Mesendoderm (in vitro differentiated cells): ENCODE data around the gene RAG2.

Experiments
- DNase-seq: peaks from one replicate; pipeline ENCODE4 v3.0.0; 2013
- H2AK5ac ChIP-seq: 2 replicates; pipeline ENCODE4 v1.6.1; 2013; ENCODE audit warnings: low read length, inconsistent platforms
- H2BK120ac ChIP-seq: 2 replicates; pipeline ENCODE4 v1.6.1; 2013; ENCODE audit warnings: low read depth, mild to moderate bottlenecking, low read length, moderate library complexity, mixed read lengths
- H2BK15ac ChIP-seq: replicated peaks from 2 replicates; pipeline ENCODE4 v1.6.1; 2013; ENCODE audit warnings: low read depth, mild to moderate bottlenecking, moderate library complexity
- H2BK5ac ChIP-seq: 2 replicates; pipeline ENCODE4 v1.6.1; 2013; ENCODE audit warnings: low read length, inconsistent platforms
- H3K18ac ChIP-seq: 2 replicates; pipeline ENCODE4 v1.6.1; 2013; ENCODE audit warnings: mild to moderate bottlenecking, low read length, mixed read lengths
- H3K23ac ChIP-seq: one replicate; pipeline ENCODE4 v1.6.1; 2013; ENCODE audit warnings: low read length
- H3K27ac ChIP-seq: 2 replicates; pipeline ENCODE4 v1.5.1; 2013; ENCODE audit warnings: low read depth, mild to moderate bottlenecking, inconsistent platforms, low read length, moderate library complexity
- H3K27me3 ChIP-seq: 2 replicates; pipeline ENCODE4 v1.6.1; 2013; ENCODE audit warnings: low read length, control low read depth, mild to moderate bottlenecking, inconsistent platforms; ENCODE audit not compliant: insufficient read depth, poor library complexity
- H3K36me3 ChIP-seq: 2 replicates; pipeline ENCODE4 v1.6.1; 2013; ENCODE audit warnings: low read length, inconsistent platforms; ENCODE audit not compliant: control insufficient read depth, insufficient read depth
- H3K4ac ChIP-seq: one replicate; pipeline ENCODE4 v1.6.1; 2013; ENCODE audit warnings: low read depth, mild to moderate bottlenecking, low read length, moderate library complexity
- H3K4me1 ChIP-seq: 2 replicates; pipeline ENCODE4 v1.6.1; 2013; ENCODE audit warnings: low read depth, low read length, inconsistent platforms; ENCODE audit not compliant: control insufficient read depth
- H3K4me2 ChIP-seq: 2 replicates; pipeline ENCODE4 v1.6.1; 2013; ENCODE audit warnings: low read length
- H3K4me3 ChIP-seq: 2 replicates; pipeline ENCODE4 v1.5.1; 2013; ENCODE audit warnings: mild to moderate bottlenecking, low read length
- H3K56ac ChIP-seq: one replicate; pipeline ENCODE4 v1.6.1; 2013; ENCODE audit warnings: low read length
- H3K79me1 ChIP-seq: 2 replicates; pipeline ENCODE4 v1.6.1; 2013; ENCODE audit warnings: low read length, inconsistent platforms
- H3K79me2 ChIP-seq: 2 replicates; pipeline ENCODE4 v1.6.1; 2013; ENCODE audit warnings: mild to moderate bottlenecking, low read length; ENCODE audit not compliant: control insufficient read depth, insufficient read depth
- H3K9ac ChIP-seq: 2 replicates; pipeline ENCODE4 v1.6.1; 2013; ENCODE audit warnings: low read length, inconsistent platforms
- H4K5ac ChIP-seq: one replicate; pipeline ENCODE4 v1.6.1; 2013; ENCODE audit warnings: low read length
- H4K8ac ChIP-seq: one replicate; pipeline ENCODE4 v1.6.1; 2013; ENCODE audit warnings: low read depth, mild to moderate bottlenecking, control low read depth, low read length, moderate library complexity
- WGBS: extraction: QIAGEN DNeasy Blood & Tissue Kit; methylation state at CpG from one replicate; pipeline ENCODE4 v1.1.7; 2013; ENCODE audit warnings: low lambda C conversion rate, missing lambda C conversion rate; ENCODE audit not compliant: insufficient coverage; ENCODE audit errors: extremely low coverage; 5-methylcytosine and 5-hydroxymethylcytosine counted together

Gene RAG2

DNA sequence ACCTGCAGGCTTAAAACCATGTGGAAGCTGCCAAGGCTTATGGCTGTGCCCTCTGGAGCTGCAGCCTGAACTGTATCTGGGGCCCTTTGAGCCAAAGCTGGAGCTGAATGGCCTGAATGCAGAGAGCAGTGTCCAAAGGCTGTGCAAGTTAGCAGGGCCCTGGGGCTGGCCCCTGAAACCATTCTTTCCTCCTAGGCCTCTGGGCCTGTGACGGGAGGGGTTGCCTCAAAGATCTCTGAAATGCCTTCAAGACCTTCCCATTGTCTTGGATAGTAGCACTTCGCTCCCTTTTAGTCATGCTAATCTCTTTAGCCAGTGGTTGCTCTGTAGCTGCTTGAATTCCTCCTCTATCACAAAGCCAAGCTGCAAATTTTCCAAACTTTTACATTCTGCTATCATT lies 16.5 kb downstream of the RAG2 start:
- Histone ChIP-seq H3K4me2 (no peak overlapping the region), H2BK120ac (no peak overlapping the region), H3K56ac (no peak overlapping the region), H2BK15ac (no peak overlapping the region), H3K9ac (no peak overlapping the region), H3K18ac (no peak overlapping the region), H2BK5ac (no peak overlapping the region), H4K5ac (no peak overlapping the region), H2AK5ac (no peak overlapping the region), H3K79me1 (no peaks in the 10 kb centered on the region), H3K23ac (no peak overlapping the region), H3K4me3 (no peak overlapping the region), H3K4me1 (no peaks in the 10 kb centered on the region), H3K79me2 (no peaks in the 10 kb centered on the region), H3K27me3 (no peaks in the 10 kb centered on the region), H3K36me3 (no peaks in the 10 kb centered on the region), H4K8ac (no peak overlapping the region), H3K4ac (no peak overlapping the region), H3K27ac (no peak overlapping the region)
- DNase-seq, result no peak
- WGBS, result no CpG with 5 or more reads among the region's 2 CpGs

DNA sequence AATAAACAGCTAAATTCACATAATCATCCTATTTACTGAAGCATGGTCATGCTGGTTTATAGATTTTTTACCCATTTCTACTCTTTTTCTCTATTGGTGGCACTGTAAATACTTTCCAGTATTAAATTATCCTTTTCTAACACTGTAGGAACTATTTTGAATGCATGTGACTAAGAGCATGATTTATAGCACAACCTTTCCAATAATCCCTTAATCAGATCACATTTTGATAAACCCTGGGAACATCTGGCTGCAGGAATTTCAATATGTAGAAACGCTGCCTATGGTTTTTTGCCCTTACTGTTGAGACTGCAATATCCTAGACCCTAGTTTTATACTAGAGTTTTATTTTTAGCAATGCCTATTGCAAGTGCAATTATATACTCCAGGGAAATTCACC lies 19.6 kb downstream of the RAG2 start:
- H3K4me3 ChIP-seq, result no peak overlapping the region
- no peak overlapping the region for H3K18ac ChIP-seq
- no peaks in the 10 kb centered on the region for H3K79me1 ChIP-seq
- no peak overlapping the region for H3K4ac ChIP-seq
- H2BK5ac ChIP-seq, result no peak overlapping the region
- no peak overlapping the region for H3K56ac ChIP-seq
- H3K79me2 ChIP-seq, result no peaks in the 10 kb centered on the region
- H3K27me3 ChIP-seq, result no peaks in the 10 kb centered on the region
- H3K27ac ChIP-seq, result no peak overlapping the region
- no peak overlapping the region for H3K4me2 ChIP-seq
- no peak overlapping the region for H4K8ac ChIP-seq
- no peak overlapping the region for H3K23ac ChIP-seq
- no CpG with 5 or more reads among the region's 1 CpG for whole genome bisulfite sequencing
- no peaks in the 10 kb centered on the region for H3K36me3 ChIP-seq
- H2AK5ac ChIP-seq, result no peak overlapping the region
- H3K9ac ChIP-seq, result no peak overlapping the region
- H2BK15ac ChIP-seq, result no peak overlapping the region
- H2BK120ac ChIP-seq, result no peak overlapping the region
- no peak for DNase-seq
- no peaks in the 10 kb centered on the region for H3K4me1 ChIP-seq
- no peak overlapping the region for H4K5ac ChIP-seq

DNA sequence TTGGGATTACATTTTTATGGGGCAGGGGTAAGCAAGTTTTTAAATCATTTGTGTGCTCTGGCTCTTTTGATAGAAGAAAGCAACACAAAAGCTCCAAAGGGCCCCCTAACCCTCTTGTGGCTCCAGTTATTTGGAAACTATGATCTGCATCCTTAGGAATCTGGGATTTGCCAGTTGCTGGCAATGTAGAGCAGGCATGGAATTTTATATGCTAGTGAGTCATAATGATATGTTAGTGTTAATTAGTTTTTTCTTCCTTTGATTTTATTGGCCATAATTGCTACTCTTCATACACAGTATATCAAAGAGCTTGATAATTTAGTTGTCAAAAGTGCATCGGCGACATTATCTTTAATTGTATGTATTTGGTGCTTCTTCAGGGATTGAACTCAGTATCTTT lies 20.2 kb downstream of the RAG2 start:
- Histone ChIP-seq H3K79me2 (no peaks in the 10 kb centered on the region), H2BK5ac (no peak overlapping the region), H3K27ac (no peak overlapping the region), H3K4me1 (no peaks in the 10 kb centered on the region), H2BK120ac (no peak overlapping the region), H3K4ac (no peak overlapping the region), H3K79me1 (no peaks in the 10 kb centered on the region), H3K56ac (no peak overlapping the region), H3K4me2 (no peak overlapping the region), H3K9ac (no peak overlapping the region), H3K4me3 (no peak overlapping the region), H3K18ac (no peak overlapping the region), H4K5ac (no peak overlapping the region), H3K36me3 (no peaks in the 10 kb centered on the region), H3K27me3 (no peaks in the 10 kb centered on the region), H2BK15ac (no peak overlapping the region), H4K8ac (no peak overlapping the region), H3K23ac (no peak overlapping the region), H2AK5ac (no peak overlapping the region)
- no CpG with 5 or more reads among the region's 2 CpGs for WGBS
- DNase-seq, result peak; percentile 23

DNA sequence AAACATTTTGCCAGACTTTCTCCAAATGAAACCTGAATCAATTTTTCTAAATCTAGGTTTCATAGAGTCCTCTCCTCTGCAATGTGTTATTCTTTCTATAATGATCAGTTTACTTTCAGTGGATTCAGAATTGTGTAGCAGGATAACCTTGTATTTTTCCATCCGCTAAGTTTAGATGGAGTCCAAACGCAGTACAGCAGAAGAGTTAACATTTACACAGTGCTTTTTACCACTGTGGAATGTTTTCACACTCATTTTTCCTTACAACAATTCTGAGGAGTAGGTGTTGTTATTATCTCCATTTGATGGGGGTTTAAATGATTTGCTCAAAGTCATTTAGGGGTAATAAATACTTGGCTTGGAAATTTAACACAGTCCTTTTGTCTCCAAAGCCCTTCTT lies 20.7 kb downstream of the RAG2 start:
- Histone ChIP-seq H3K4me3 (no peak overlapping the region), H2BK5ac (no peak overlapping the region), H2BK15ac (no peak overlapping the region), H3K4me1 (no peaks in the 10 kb centered on the region), H4K8ac (no peak overlapping the region), H3K18ac (no peak overlapping the region), H3K79me2 (no peaks in the 10 kb centered on the region), H3K27ac (no peak overlapping the region), H3K4me2 (no peak overlapping the region), H3K36me3 (no peaks in the 10 kb centered on the region), H3K4ac (no peak overlapping the region), H3K9ac (no peak overlapping the region), H3K56ac (no peak overlapping the region), H2BK120ac (no peak overlapping the region), H2AK5ac (no peak overlapping the region), H4K5ac (no peak overlapping the region), H3K79me1 (no peaks in the 10 kb centered on the region), H3K27me3 (no peaks in the 10 kb centered on the region), H3K23ac (no peak overlapping the region)
- WGBS, result no CpG with 5 or more reads among the region's 2 CpGs
- DNase-seq, result no peak

DNA sequence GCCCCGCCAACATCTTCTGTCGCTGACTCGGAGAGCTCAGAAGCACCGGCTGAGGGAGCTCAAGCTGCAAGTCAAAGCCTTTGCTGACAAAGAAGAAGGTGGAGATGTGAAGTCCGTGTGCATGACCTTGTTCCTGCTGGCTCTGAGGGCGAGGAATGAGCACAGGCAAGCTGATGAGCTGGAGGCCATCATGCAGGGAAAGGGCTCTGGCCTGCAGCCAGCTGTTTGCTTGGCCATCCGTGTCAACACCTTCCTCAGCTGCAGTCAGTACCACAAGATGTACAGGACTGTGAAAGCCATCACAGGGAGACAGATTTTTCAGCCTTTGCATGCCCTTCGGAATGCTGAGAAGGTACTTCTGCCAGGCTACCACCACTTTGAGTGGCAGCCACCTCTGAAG lies 23.6 kb downstream of the RAG2 start:
- no peaks in the 10 kb centered on the region for H3K79me2 ChIP-seq
- H3K79me1 ChIP-seq, result no peaks in the 10 kb centered on the region
- H3K4me2 ChIP-seq, result no peak overlapping the region
- no peak overlapping the region for H2AK5ac ChIP-seq
- H3K27ac ChIP-seq, result no peak overlapping the region
- no peaks in the 10 kb centered on the region for H3K36me3 ChIP-seq
- no peak overlapping the region for H3K56ac ChIP-seq
- no peak overlapping the region for H4K5ac ChIP-seq
- no peak overlapping the region for H2BK15ac ChIP-seq
- H3K4me3 ChIP-seq, result no peak overlapping the region
- H3K9ac ChIP-seq, result no peak overlapping the region
- no peak overlapping the region for H2BK5ac ChIP-seq
- H4K8ac ChIP-seq, result no peak overlapping the region
- H3K18ac ChIP-seq, result no peak overlapping the region
- WGBS, result no CpG with 5 or more reads among the region's 8 CpGs
- H3K27me3 ChIP-seq, result no peaks in the 10 kb centered on the region
- H3K4ac ChIP-seq, result no peak overlapping the region
- no peak overlapping the region for H3K23ac ChIP-seq
- H3K4me1 ChIP-seq, result no peaks in the 10 kb centered on the region
- DNase-seq, result no peak
- H2BK120ac ChIP-seq, result no peak overlapping the region

DNA sequence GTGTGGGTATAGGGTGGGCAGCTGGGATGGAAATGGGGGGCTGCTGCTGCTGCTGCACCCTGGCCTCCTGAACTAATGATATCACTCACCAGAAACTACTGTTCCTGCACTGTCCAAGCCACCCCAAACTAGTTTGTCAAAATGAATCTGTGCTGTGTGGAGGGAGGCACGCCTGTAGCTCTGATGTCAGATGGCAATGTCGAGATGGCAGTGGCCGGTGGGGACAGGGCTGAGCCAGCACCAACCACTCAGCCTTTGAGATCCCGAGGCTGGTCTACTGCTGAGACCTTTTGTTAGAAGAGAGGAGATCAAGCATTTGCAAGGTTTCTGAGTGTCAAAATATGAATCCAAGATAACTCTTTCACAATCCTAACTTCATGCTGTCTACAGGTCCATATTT lies 28.9 kb downstream of the RAG2 start:
- no peak for DNase-seq
- H3K27me3 ChIP-seq, result no peaks in the 10 kb centered on the region
- no peak overlapping the region for H2BK5ac ChIP-seq
- H3K4me3 ChIP-seq, result no peak overlapping the region
- H4K8ac ChIP-seq, result no peak overlapping the region
- H4K5ac ChIP-seq, result no peak overlapping the region
- H2AK5ac ChIP-seq, result no peak overlapping the region
- H3K4me1 ChIP-seq, result no peaks in the 10 kb centered on the region
- H3K23ac ChIP-seq, result no peak overlapping the region
- H3K4me2 ChIP-seq, result no peak overlapping the region
- no CpG with 5 or more reads among the region's 4 CpGs for WGBS
- H3K9ac ChIP-seq, result no peak overlapping the region
- H3K4ac ChIP-seq, result no peak overlapping the region
- no peak overlapping the region for H2BK120ac ChIP-seq
- no peaks in the 10 kb centered on the region for H3K79me1 ChIP-seq
- no peaks in the 10 kb centered on the region for H3K36me3 ChIP-seq
- no peaks in the 10 kb centered on the region for H3K79me2 ChIP-seq
- no peak overlapping the region for H3K56ac ChIP-seq
- H3K27ac ChIP-seq, result no peak overlapping the region
- H2BK15ac ChIP-seq, result no peak overlapping the region
- no peak overlapping the region for H3K18ac ChIP-seq
